Measurements from ENCODE around the gene MFN2. TPM values are rescaled to one million over a fixed set of nuclear protein-coding genes. Genes with fewer than 3 reads are reported as not detected.

MFN2 gene
- total RNA-seq, 1 donor from 2014 or later = 68.6 TPM

DNA sequence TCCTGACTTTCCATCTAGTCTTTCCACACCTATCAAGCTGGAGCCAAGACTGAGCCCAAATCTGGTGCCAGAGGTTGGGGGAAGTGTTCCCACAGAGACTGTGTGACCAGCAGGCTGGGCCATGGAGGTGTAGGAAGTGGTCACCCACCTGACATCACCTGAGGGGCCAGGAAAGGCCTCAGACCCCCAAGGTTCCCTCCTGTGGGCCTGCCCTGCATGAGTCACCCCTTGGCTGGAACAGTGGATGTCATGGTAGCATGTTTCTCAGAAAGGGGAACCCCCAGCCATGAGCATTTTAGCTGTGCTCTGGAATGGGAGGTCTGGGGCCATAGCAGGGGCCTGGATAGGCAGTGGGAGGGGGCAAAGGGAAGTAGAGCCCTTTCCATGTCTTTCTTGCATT, 77.1 kb downstream of the MFN2 start:
- intact Hi-C loops (cut with DNase I) = no loop called here
- no peak for ATAC-seq

DNA sequence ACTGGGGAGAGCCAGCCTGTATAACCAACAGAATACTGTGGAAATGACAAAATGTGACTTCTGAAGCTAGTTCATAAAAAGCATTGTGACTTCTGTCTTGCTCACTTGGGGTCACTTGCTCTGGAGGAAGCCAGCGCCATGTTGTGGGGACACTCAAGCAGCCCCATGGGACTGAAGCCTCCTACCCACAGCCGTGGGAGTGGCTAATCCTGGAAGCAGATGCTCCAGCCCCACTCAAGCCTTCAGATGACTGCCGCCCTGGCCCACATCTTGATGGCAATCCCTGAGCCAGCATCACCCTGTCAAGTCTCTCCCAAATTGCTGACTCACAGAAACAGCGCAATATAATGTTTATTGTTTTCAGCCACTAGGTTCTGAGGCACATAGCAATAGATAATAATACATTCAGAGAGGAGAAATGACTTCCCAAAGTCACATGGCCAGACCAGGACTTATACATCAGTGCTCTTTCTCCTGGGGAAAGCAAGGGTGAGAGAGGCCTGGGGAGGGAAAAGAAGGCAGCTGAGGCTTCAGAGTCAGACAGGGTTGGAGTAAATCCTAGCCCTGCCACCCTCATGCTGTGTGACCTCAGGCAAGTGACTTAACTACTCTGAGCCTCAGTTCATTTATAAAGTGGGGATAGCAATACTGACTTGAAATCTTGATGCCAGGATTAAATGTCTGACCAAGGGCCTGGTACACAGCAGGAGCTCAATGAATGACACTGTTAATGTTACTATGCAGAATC, 77.9 kb downstream of the MFN2 start:
- intact Hi-C loops (cut with DNase I) = no loop called here
- ATAC-seq (no peak), DNase-seq (ENCODE audit: low spot score) (no peak)

More for the DNA sequence above, 77.1 kb downstream of the MFN2 start:
- no peak for DNase-seq (ENCODE audit: low spot score)

DNA sequence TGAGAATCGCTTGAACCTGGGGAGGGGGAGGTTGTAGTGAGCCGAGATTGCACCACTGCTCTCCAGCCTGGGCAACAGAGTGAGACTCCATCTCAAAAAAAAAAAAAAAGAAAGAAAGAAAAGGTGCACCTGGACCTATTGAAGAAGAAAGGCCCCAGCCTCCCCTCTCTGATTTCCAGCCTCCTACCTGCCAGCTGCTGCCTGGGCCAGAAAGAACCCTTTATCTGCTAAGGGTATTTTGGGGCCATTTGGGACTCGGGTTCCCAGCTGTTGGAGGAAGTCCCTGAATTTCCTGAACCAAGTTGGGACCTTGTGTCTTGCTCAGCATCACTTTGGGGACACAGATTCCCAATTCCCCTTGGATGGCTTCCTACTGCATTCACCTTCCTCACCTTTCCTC, 79.0 kb downstream of the MFN2 start:
- DNase-seq (ENCODE audit: low spot score) = no peak
- intact Hi-C loops (cut with DNase I) = no loop called here
- no peak for ATAC-seq

DNA sequence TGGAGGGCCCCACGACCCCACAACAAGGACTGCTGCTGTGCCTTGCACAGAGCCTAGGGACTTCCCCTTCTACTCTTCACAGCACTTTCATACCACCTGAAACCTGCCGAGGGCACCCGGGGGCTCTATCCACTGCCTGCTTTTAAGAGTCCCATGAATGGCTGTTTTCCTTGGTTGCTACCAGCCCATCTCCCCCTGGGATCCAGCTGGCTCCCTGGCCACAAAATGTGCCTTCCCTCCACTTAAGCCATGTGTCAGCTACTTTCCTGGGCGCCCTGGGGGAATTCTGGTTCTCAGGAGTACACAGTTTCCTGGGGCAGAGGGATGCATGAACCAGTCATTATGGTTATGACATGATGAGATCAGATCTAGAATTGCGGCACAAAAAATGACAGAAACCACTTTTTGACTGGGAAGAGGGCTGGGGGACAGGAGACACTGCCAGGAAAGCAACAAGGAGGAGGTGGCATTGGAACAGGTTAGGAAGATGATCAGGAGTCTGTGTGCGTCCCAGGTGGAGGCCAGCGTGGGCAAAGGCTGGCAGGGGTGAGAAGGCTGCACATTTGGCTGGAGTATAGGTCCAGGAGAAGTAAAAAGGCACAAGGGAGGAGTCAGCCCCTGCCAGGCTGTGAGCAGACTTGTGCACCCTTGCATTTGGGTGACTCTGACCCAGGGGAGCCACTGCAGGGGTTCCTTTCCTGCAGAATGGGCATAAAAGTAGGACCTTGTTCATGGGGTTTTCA, 79.6 kb downstream of the MFN2 start:
- intact Hi-C loops (cut with DNase I) = no loop called here
- ATAC-seq = no peak
- no peak for DNase-seq (ENCODE audit: low spot score)

DNA sequence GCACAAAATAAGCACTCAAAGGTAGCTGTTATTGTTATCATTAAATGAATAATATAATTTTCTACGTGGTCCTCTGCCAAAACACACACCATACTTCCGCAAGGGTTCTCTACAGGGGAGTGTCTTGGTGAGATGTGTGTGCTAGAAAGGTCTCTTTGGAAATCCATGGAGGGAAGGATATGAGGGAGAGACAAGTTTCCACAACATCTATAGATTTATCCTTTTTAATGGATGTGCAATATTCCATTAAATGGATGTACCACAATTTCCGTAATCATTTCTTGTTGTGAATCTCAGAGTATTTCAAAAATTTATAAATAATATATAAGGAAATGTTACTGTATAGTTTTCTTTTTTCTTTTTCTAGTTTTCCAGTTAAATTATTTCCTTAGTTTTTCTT, 80.3 kb downstream of the MFN2 start:
- ATAC-seq = no peak
- no peak for DNase-seq (ENCODE audit: low spot score)
- intact Hi-C loops (cut with DNase I) = no loop called here

Small RNA genes within 50 kb of the gene (microRNA-seq; reads per million reads assigned to microRNA genes)
- not detected for gene MIR6729

Other genes starting within 250 kb of the MFN2 start
- gene AGTRAP, start 244.3 kb upstream of the MFN2 start, total RNA-seq = 32.8 TPM
- gene C1orf167, start 218.3 kb upstream of the MFN2 start, total RNA-seq = 4.1 TPM
- gene MTHFR, start 174.5 kb upstream of the MFN2 start, total RNA-seq = 78.3 TPM
- gene CLCN6, start 174.3 kb upstream of the MFN2 start, total RNA-seq = 48.4 TPM
- 0.45 TPM for gene NPPA, start 132.7 kb upstream of the MFN2 start, total RNA-seq
- gene NPPB, start 121.5 kb upstream of the MFN2 start, total RNA-seq = not detected
- 27.0 TPM for gene KIAA2013, start 54.0 kb upstream of the MFN2 start, total RNA-seq
- 60.7 TPM for gene PLOD1, start 45.7 kb upstream of the MFN2 start, total RNA-seq
- 33.3 TPM for gene MIIP, start 39.1 kb downstream of the MFN2 start, total RNA-seq
- 5.2 TPM for gene TNFRSF8, start 82.9 kb downstream of the MFN2 start, total RNA-seq
- gene TNFRSF1B, start 186.5 kb downstream of the MFN2 start, total RNA-seq = 90.9 TPM
- 123 TPM for gene VPS13D, start 249.6 kb downstream of the MFN2 start, total RNA-seq

Measured in sciatic nerve (tissue), 2 donors.